A549 (cell line): ENCODE data around the gene ATP13A5.

Experiments used
- EHMT2 ChIP-seq: fragments of 200-600 bp; sonication (generic); IDR thresholded peaks from 2 replicates; pipeline ENCODE4 v1.6.1; 2016; ENCODE audit warnings: antibody characterized with exemption, low read depth, mild to moderate bottlenecking, moderate library complexity
- HDAC2 ChIP-seq: fragments of 200-600 bp; sonication (generic); IDR thresholded peaks from 2 replicates; pipeline ENCODE4 v1.6.1; 2016
- JUN ChIP-seq, 2 experiments: fragments of >200 bp; sonication (Bioruptor Twin); formaldehyde crosslinking; IDR thresholded peaks; 2 replicates in 1 of 2; 3 replicates in 1 of 2; pipeline ENCODE4 v1.6.1; 2016 to 2017
- NPAS2 ChIP-seq: fragments of 250-450 bp; sonication (Bioruptor Pico); IDR thresholded peaks from 2 replicates; pipeline ENCODE4 v1.8.0; 2022; ENCODE audit warnings: mild to moderate bottlenecking, moderate library complexity, borderline replicate concordance
- POLR2A ChIP-seq: IDR thresholded peaks from 2 replicates; pipeline ENCODE4 v1.6.1; 2012; ENCODE audit warnings: mild to moderate bottlenecking, low read length
- RFX5 ChIP-seq: fragments of 450-650 bp; IDR thresholded peaks from 2 replicates; pipeline ENCODE4 v1.7.1; 2014; ENCODE audit warnings: antibody characterized with exemption, mild to moderate bottlenecking, moderate library complexity
- TF ChIP-seq, protein P1 (sequence below): fragments of >200 bp; sonication (Bioruptor Twin); formaldehyde crosslinking; IDR thresholded peaks from 3 replicates; pipeline ENCODE4 v1.5.1; 2016

DNA sequence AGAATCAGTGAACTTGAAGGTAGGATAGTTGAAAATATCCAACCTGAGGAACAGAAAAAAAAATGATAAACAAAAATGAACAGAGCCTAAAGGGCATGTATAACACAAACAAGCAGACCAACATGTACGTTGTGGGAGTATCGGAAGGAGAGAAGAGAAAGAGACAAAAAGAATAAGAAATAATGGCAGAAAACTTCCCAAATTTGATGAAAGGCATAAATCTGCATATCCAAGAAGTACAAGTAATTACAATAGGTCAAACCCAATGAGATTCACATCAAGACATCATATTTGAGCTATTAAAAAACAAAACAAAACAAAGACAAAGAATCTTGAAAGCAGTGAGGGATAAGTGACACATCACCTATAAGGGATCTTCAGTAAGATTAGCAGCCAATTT is 38.1 kb upstream of the ATP13A5 start:
- TF ChIP-seq POLR2A (no peak), HDAC2 (no peak), NPAS2 (no peak), RFX5 (no peak), JUN (IDR thresholded peaks at IDR 0.05) (no peak), EHMT2 (no peak)
- TF ChIP-seq, protein P1, sequence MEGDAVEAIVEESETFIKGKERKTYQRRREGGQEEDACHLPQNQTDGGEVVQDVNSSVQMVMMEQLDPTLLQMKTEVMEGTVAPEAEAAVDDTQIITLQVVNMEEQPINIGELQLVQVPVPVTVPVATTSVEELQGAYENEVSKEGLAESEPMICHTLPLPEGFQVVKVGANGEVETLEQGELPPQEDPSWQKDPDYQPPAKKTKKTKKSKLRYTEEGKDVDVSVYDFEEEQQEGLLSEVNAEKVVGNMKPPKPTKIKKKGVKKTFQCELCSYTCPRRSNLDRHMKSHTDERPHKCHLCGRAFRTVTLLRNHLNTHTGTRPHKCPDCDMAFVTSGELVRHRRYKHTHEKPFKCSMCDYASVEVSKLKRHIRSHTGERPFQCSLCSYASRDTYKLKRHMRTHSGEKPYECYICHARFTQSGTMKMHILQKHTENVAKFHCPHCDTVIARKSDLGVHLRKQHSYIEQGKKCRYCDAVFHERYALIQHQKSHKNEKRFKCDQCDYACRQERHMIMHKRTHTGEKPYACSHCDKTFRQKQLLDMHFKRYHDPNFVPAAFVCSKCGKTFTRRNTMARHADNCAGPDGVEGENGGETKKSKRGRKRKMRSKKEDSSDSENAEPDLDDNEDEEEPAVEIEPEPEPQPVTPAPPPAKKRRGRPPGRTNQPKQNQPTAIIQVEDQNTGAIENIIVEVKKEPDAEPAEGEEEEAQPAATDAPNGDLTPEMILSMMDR, result no peak
